Mesothelial cell of epicardium (in vitro differentiated cells): ENCODE data around the gene KHNYN. TPM values are rescaled to one million over a fixed set of nuclear protein-coding genes. Genes with fewer than 3 reads are reported as not detected.

Source experiments
- DNase-seq, 2 experiments: peaks; one replicate each; pipeline ENCODE4 v3.0.0; 2021; ENCODE audit warnings: low spot score in 2 of 2; ENCODE audit not compliant: unreplicated experiment in 2 of 2
- H3K27ac Mint-ChIP-seq: 2 replicates; pipeline ENCODE4 v1.8.0; 2021; ENCODE audit warnings: mixed read lengths
- H3K27me3 Mint-ChIP-seq: 2 replicates; pipeline ENCODE4 v1.8.0; 2021; ENCODE audit warnings: low read depth, mixed read lengths
- H3K36me3 Mint-ChIP-seq: 2 replicates; pipeline ENCODE4 v1.8.0; 2021; ENCODE audit warnings: mixed read lengths
- H3K4me1 Mint-ChIP-seq: 2 replicates; pipeline ENCODE4 v1.8.0; 2021; ENCODE audit warnings: mixed read lengths
- H3K4me3 Mint-ChIP-seq: 2 replicates; pipeline ENCODE4 v1.8.0; 2021; ENCODE audit warnings: mild to moderate bottlenecking, moderate library complexity, mixed read lengths
- H3K9me3 Mint-ChIP-seq: 2 replicates; pipeline ENCODE4 v1.8.0; 2021; ENCODE audit warnings: mixed read lengths
- CTCF ChIP-seq: fragments of 200-600 bp; sonication (generic); IDR thresholded peaks from one replicate; pipeline ENCODE4 v1.5.0; 2021; ENCODE audit warnings: antibody characterized with exemption; ENCODE audit not compliant: unreplicated experiment
- total RNA-seq: library from RNA; stranded (reverse); gene quantifications from 3 replicates; pipeline ENCODE4 v1.2.1, GENCODE V29; 2021

Gene KHNYN
- total RNA-seq, 1 donor from 2014 or later = 92.2 TPM

- Mint-ChIP-seq H3K27me3 (no peaks in the 10 kb centered on the region), H3K4me3 (no peak overlapping the region), H3K4me1 (peaks cover 17% of the 10 kb centered on the region), H3K27ac (no peak overlapping the region), H3K9me3 (no peaks in the 10 kb centered on the region), H3K36me3 (peaks cover 23% of the 10 kb centered on the region)
- TF ChIP-seq CTCF = no peak
- DNase-seq = no peak
Observed at GRCh38 chr14:24435998-24436354, 6.2 kb downstream of the KHNYN start.

- DNase-seq = no peak
- Mint-ChIP-seq H3K9me3 (no peaks in the 10 kb centered on the region), H3K27me3 (no peaks in the 10 kb centered on the region), H3K36me3 (peaks cover 23% of the 10 kb centered on the region), H3K4me1 (peaks cover 12% of the 10 kb centered on the region), H3K4me3 (no peak overlapping the region), H3K27ac (no peak overlapping the region)
- peak; percentile 67 for TF ChIP-seq CTCF
Observed at GRCh38 chr14:24436355-24437019, 6.7 kb downstream of the KHNYN start.

- DNase-seq = no peak
- Mint-ChIP-seq H3K9me3 (no peaks in the 10 kb centered on the region), H3K4me1 (peaks cover 13% of the 10 kb centered on the region), H3K4me3 (no peak overlapping the region), H3K27me3 (no peaks in the 10 kb centered on the region), H3K36me3 (peaks cover 18% of the 10 kb centered on the region), H3K27ac (no peak overlapping the region)
- no peak for TF ChIP-seq CTCF
Observed at GRCh38 chr14:24437020-24437735, 7.4 kb downstream of the KHNYN start.

GRCh38 chr14:24437736-24438067, 7.9 kb downstream of the KHNYN start:
- no peak overlapping the region for H3K27ac Mint-ChIP-seq
- no peak for TF ChIP-seq CTCF
- no peaks in the 10 kb centered on the region for H3K9me3 Mint-ChIP-seq
- DNase-seq = no peak
- peaks cover 17% of the 10 kb centered on the region for H3K4me1 Mint-ChIP-seq
- H3K27me3 Mint-ChIP-seq = no peaks in the 10 kb centered on the region
- no peak overlapping the region for H3K4me3 Mint-ChIP-seq
- peaks cover 18% of the 10 kb centered on the region for H3K36me3 Mint-ChIP-seq

GRCh38 chr14:24438223-24439097, 8.7 kb downstream of the KHNYN start:
- no peak overlapping the region for H3K4me3 Mint-ChIP-seq
- peaks cover 14% of the 10 kb centered on the region for H3K4me1 Mint-ChIP-seq
- DNase-seq = no peak
- no peak for TF ChIP-seq CTCF
- no peak overlapping the region for H3K27ac Mint-ChIP-seq
- H3K27me3 Mint-ChIP-seq = no peaks in the 10 kb centered on the region
- no peaks in the 10 kb centered on the region for H3K9me3 Mint-ChIP-seq
- H3K36me3 Mint-ChIP-seq = peaks cover 13% of the 10 kb centered on the region
